Activated B cell treated with CpG ODN at 0.5 μM for 24 hours (primary cell): ENCODE data around the gene ERC2. TPM values are rescaled to one million over a fixed set of nuclear protein-coding genes. Genes with fewer than 3 reads are reported as not detected.
A peak's percentile ranks its signal among the peaks of the same experiment; 100 is the strongest.

Experiments used
- ATAC-seq: fragments of 200-7000 bp; cut with Tn5 transposase; one replicate; pipeline ENCODE4 v1.10.0; 2021; ENCODE audit warnings: low read depth, mild to moderate bottlenecking, moderate library complexity
- CTCF ChIA-PET: fragments of 350-600 bp; sonication (Branson Sonifier 250); formaldehyde crosslinking; loops from one replicate; lab custom pipeline; 2021; ENCODE audit warnings: antibody characterized with exemption; lab: Charles Lee
- POLR2A ChIA-PET: fragments of 350-600 bp; sonication (Branson Sonifier 250); formaldehyde crosslinking; loops from one replicate; lab custom pipeline; 2021; ENCODE audit warnings: antibody characterized with exemption; lab: Charles Lee
- DNase-seq: peaks from one replicate; pipeline ENCODE4 v3.0.0; 2022
- H3K27ac Mint-ChIP-seq: one replicate; pipeline ENCODE4 v1.8.0; 2020; ENCODE audit warnings: mixed read lengths
- H3K27me3 Mint-ChIP-seq: one replicate; pipeline ENCODE4 v1.8.0; 2021; ENCODE audit warnings: mixed read lengths
- H3K36me3 Mint-ChIP-seq: one replicate; pipeline ENCODE4 v1.8.0; 2021; ENCODE audit warnings: low read depth, mixed read lengths
- H3K4me1 Mint-ChIP-seq: one replicate; pipeline ENCODE4 v1.8.0; 2021; ENCODE audit warnings: mixed read lengths
- H3K4me3 Mint-ChIP-seq: one replicate; pipeline ENCODE4 v1.8.0; 2020; ENCODE audit warnings: mild to moderate bottlenecking, mixed read lengths
- H3K9me3 Mint-ChIP-seq: one replicate; pipeline ENCODE4 v1.8.0; 2020; ENCODE audit warnings: mixed read lengths
- CTCF ChIP-seq: fragments of 200-600 bp; IDR thresholded peaks from one replicate; pipeline ENCODE4 v1.8.0; 2022; ENCODE audit warnings: antibody characterized with exemption, mild to moderate bottlenecking
- intact Hi-C: fragments of 100-400 bp; cut with micrococcal nuclease; formaldehyde crosslinking; loops from one replicate; pipeline ENCODE4 v1.15.1; 2024
- total RNA-seq: library from RNA; stranded (reverse); gene quantifications from 2 replicates; pipeline ENCODE4 v1.2.3, GENCODE V29; 2022

Gene ERC2
- total RNA-seq, 1 donor from 2014 or later: not detected

- no peaks in the 10 kb centered on the region for H3K9me3 Mint-ChIP-seq
- H3K27ac Mint-ChIP-seq: no peak overlapping the region
- CTCF ChIA-PET: no interaction called here
- no peak for TF ChIP-seq CTCF
- no peaks in the 10 kb centered on the region for H3K27me3 Mint-ChIP-seq
- DNase-seq (no peak), ATAC-seq (no peak)
- no peaks in the 10 kb centered on the region for H3K36me3 Mint-ChIP-seq
- no peak overlapping the region for H3K4me3 Mint-ChIP-seq
- intact Hi-C loops: no loop called here
- peaks cover 31% of the 10 kb centered on the region for H3K4me1 Mint-ChIP-seq
- POLR2A ChIA-PET: no interaction called here
These were observed 144.3 kb downstream of the ERC2 start for GRCh38 chr3:56323986-56324420.

- no peak for TF ChIP-seq CTCF
- ATAC-seq (no peak), DNase-seq (no peak)
- H3K9me3 Mint-ChIP-seq: no peaks in the 10 kb centered on the region
- H3K27ac Mint-ChIP-seq: no peak overlapping the region
- intact Hi-C loops: no loop called here
- no peak overlapping the region for H3K4me3 Mint-ChIP-seq
- no peaks in the 10 kb centered on the region for H3K27me3 Mint-ChIP-seq
- ChIA-PET POLR2A (no interaction called here), CTCF (no interaction called here)
- H3K4me1 Mint-ChIP-seq: peaks cover 31% of the 10 kb centered on the region
- no peaks in the 10 kb centered on the region for H3K36me3 Mint-ChIP-seq
These were observed 145.4 kb downstream of the ERC2 start for GRCh38 chr3:56322862-56323261.

- Mint-ChIP-seq H3K27ac (no peak overlapping the region), H3K36me3 (no peaks in the 10 kb centered on the region), H3K4me1 (peaks cover 31% of the 10 kb centered on the region), H3K4me3 (peak overlapping the region; percentile 32), H3K27me3 (no peaks in the 10 kb centered on the region), H3K9me3 (no peaks in the 10 kb centered on the region)
- ATAC-seq: peak; percentile 37
- DNase-seq: no peak
- POLR2A ChIA-PET: no interaction called here
- intact Hi-C loops: no loop called here
- CTCF ChIA-PET: no interaction called here
- no peak for TF ChIP-seq CTCF
These were observed 146.4 kb downstream of the ERC2 start for GRCh38 chr3:56321892-56322291.

- no peak for DNase-seq
- peaks cover 31% of the 10 kb centered on the region for H3K4me1 Mint-ChIP-seq
- ChIA-PET CTCF (no interaction called here), POLR2A (no interaction called here)
- no peaks in the 10 kb centered on the region for H3K36me3 Mint-ChIP-seq
- intact Hi-C loops: no loop called here
- H3K4me3 Mint-ChIP-seq: no peak overlapping the region
- ATAC-seq: no peak
- no peak overlapping the region for H3K27ac Mint-ChIP-seq
- TF ChIP-seq CTCF: no peak
- no peaks in the 10 kb centered on the region for H3K9me3 Mint-ChIP-seq
- no peaks in the 10 kb centered on the region for H3K27me3 Mint-ChIP-seq
These were observed 146.9 kb downstream of the ERC2 start for GRCh38 chr3:56321383-56321782.

GRCh38 chr3:56320883-56321282 is 147.4 kb downstream of the ERC2 start:
- DNase-seq (no peak), ATAC-seq (peak; percentile 40)
- H3K27me3 Mint-ChIP-seq: no peaks in the 10 kb centered on the region
- POLR2A ChIA-PET: no interaction called here
- no peak for TF ChIP-seq CTCF
- peaks cover 31% of the 10 kb centered on the region for H3K4me1 Mint-ChIP-seq
- H3K9me3 Mint-ChIP-seq: no peaks in the 10 kb centered on the region
- H3K27ac Mint-ChIP-seq: no peak overlapping the region
- intact Hi-C loops: no loop called here
- H3K4me3 Mint-ChIP-seq: no peak overlapping the region
- no peaks in the 10 kb centered on the region for H3K36me3 Mint-ChIP-seq
- CTCF ChIA-PET: no interaction called here
